GM19395 (cell line): ENCODE measurements around the gene ZBTB16.

Experiments used
- ATAC-seq: cut with Tn5 transposase; IDR thresholded peaks from one replicate; pipeline ENCODE4 v1.9.1; 2021; ENCODE audit warnings: mild to moderate bottlenecking, moderate library complexity; ENCODE audit not compliant: unreplicated experiment

Gene ZBTB16

GRCh38 chr11:114163229-114163631, 103.7 kb downstream of the ZBTB16 start:
- ATAC-seq, result no peak

GRCh38 chr11:114163830-114164401, 104.4 kb downstream of the ZBTB16 start:
- ATAC-seq, result no peak

- ATAC-seq, result no peak
These were observed 105.0 kb downstream of the ZBTB16 start for GRCh38 chr11:114164546-114164945.

- ATAC-seq, result no peak
These were observed 106.1 kb downstream of the ZBTB16 start for GRCh38 chr11:114165326-114166230.

- no peak for ATAC-seq
These were observed 106.9 kb downstream of the ZBTB16 start for GRCh38 chr11:114166362-114166761.

- ATAC-seq, result no peak
These were observed 107.4 kb downstream of the ZBTB16 start for GRCh38 chr11:114166897-114167323.

GRCh38 chr11:114167355-114167754, 107.8 kb downstream of the ZBTB16 start:
- ATAC-seq, result no peak

- ATAC-seq, result no peak
These were observed 108.4 kb downstream of the ZBTB16 start for GRCh38 chr11:114167771-114168448.

GRCh38 chr11:114168691-114169090, 109.2 kb downstream of the ZBTB16 start:
- ATAC-seq, result no peak

GRCh38 chr11:114169321-114169749, 109.8 kb downstream of the ZBTB16 start:
- no peak for ATAC-seq

GRCh38 chr11:114169821-114170220, 110.3 kb downstream of the ZBTB16 start:
- no peak for ATAC-seq

- no peak for ATAC-seq
These were observed 110.7 kb downstream of the ZBTB16 start for GRCh38 chr11:114170226-114170625.

- ATAC-seq, result no peak
These were observed 111.9 kb downstream of the ZBTB16 start for GRCh38 chr11:114171257-114172054.

GRCh38 chr11:114172055-114172861, 112.7 kb downstream of the ZBTB16 start:
- ATAC-seq, result no peak

- no peak for ATAC-seq
These were observed 113.4 kb downstream of the ZBTB16 start for GRCh38 chr11:114172871-114173444.

- no peak for ATAC-seq
These were observed 114.3 kb downstream of the ZBTB16 start for GRCh38 chr11:114173843-114174242.

- ATAC-seq, result no peak
These were observed 115.4 kb downstream of the ZBTB16 start for GRCh38 chr11:114174712-114175495.

GRCh38 chr11:114175706-114176105, 116.2 kb downstream of the ZBTB16 start:
- no peak for ATAC-seq

GRCh38 chr11:114176321-114176720, 116.8 kb downstream of the ZBTB16 start:
- ATAC-seq, result no peak
